Stomach (tissue), 9 donors: ENCODE measurements around the gene SPECC1. TPM values are rescaled to one million over a fixed set of nuclear protein-coding genes. Genes with fewer than 3 reads are reported as not detected.
"Not testable (repeated sequence)": the region's sequence is repeated elsewhere in the genome, so short reads cannot be mapped to it uniquely, and the experiment has no call there.

Source experiments
- DNase-seq, 2 donors: peaks; one replicate each; pipeline versions ENCODE4 v3.0.0 to v3.0.0-alpha.2; 2013 to 2019
- H3K27ac ChIP-seq, 5 donors: fragments of 200-600 bp in 4 of 5; sonication (generic) in 4 of 5; one replicate each; pipeline ENCODE4 v1.5.1; 2013 to 2019; ENCODE audit warnings: mild to moderate bottlenecking in 1 of 5, moderate library complexity in 1 of 5
- H3K27me3 ChIP-seq, 3 donors: fragments of 200-600 bp; sonication (generic); one replicate each; pipeline ENCODE4 v1.5.1; 2017 to 2019; ENCODE audit warnings: mixed run types in 1 of 3
- H3K36me3 ChIP-seq, 4 donors: fragments of 200-600 bp; sonication (generic); 1 replicate in 3 of 4; 2 replicates in 1 of 4; pipeline ENCODE4 v1.5.1; 2016 to 2019
- H3K4me1 ChIP-seq, 4 donors: fragments of 200-600 bp; sonication (generic); one replicate each; pipeline ENCODE4 v1.5.1; 2016 to 2019
- H3K4me3 ChIP-seq, 4 donors: fragments of 200-600 bp; sonication (generic) in 3 of 4; one replicate each; pipeline ENCODE4 v1.5.1; 2016 to 2019; ENCODE audit warnings: mild to moderate bottlenecking in 1 of 4
- H3K9me3 ChIP-seq, 4 donors: fragments of 200-600 bp; sonication (generic); one replicate each; pipeline ENCODE4 v1.5.1; 2016 to 2019
- EP300 ChIP-seq: sonication (generic); formaldehyde crosslinking; IDR thresholded peaks from one replicate; pipeline ENCODE4 v1.6.1; 2017; ENCODE audit warnings: antibody characterized with exemption
- POLR2A ChIP-seq, 4 donors: fragments of 450-650 bp; IDR thresholded peaks; one replicate each; pipeline ENCODE4 v1.6.1; 2016; ENCODE audit warnings: antibody characterized with exemption in 4 of 4, control low read depth in 2 of 4, mild to moderate bottlenecking in 1 of 4, moderate library complexity in 1 of 4
- POLR2AphosphoS5 ChIP-seq, 3 donors: sonication (generic); formaldehyde crosslinking; IDR thresholded peaks; one replicate each; pipeline ENCODE4 v1.6.1; 2016; ENCODE audit warnings: antibody characterized with exemption in 3 of 3
- WGBS, 5 donors: extraction: QIAGEN DNeasy Blood & Tissue Kit in 3 of 5; methylation state at CpG; one replicate each; pipeline versions ENCODE4 v1.1.5 to v1.1.7; 2013 to 2018; 5-methylcytosine and 5-hydroxymethylcytosine counted together
- intact Hi-C: fragments of 100-400 bp; cut with DNase I; formaldehyde crosslinking; loops from one replicate; pipeline ENCODE4 v1.15.1; 2023; ENCODE audit warnings: low total_unique reads
- polyA plus RNA-seq, 3 donors: library from polyadenylated mRNA; stranded (reverse); fragments of 200-250 nt; gene quantifications; one replicate each; pipeline ENCODE4 v1.2.3, GENCODE V29; 2013
- total RNA-seq, 5 donors: library from RNA; depleted of rRNA; stranded (reverse); fragments of >200 nt; gene quantifications; one replicate each; pipeline versions ENCODE4 v1.1.0 to v1.2.3, GENCODE V29; 2014 to 2016
- TF ChIP-seq, protein P1 (sequence below), 7 experiments: fragments of 450-650 bp in 4 of 7; fragments of 200-600 bp in 3 of 7; sonication (generic) in 3 of 7; IDR thresholded peaks; one replicate each; pipeline ENCODE4 v1.5.1; 2016 to 2019; ENCODE audit warnings: antibody characterized with exemption in 7 of 7, control low read depth in 2 of 7, mild to moderate bottlenecking in 1 of 7
- donor health status: healthy with polysubstance abuse.
- donor health status: Bipolar disorder and iron deficiency.
- donor health status: healthy.

Gene SPECC1
- total and polyA plus RNA-seq, 8 donors: 12.8 to 161 (median 34.5) TPM

DNA sequence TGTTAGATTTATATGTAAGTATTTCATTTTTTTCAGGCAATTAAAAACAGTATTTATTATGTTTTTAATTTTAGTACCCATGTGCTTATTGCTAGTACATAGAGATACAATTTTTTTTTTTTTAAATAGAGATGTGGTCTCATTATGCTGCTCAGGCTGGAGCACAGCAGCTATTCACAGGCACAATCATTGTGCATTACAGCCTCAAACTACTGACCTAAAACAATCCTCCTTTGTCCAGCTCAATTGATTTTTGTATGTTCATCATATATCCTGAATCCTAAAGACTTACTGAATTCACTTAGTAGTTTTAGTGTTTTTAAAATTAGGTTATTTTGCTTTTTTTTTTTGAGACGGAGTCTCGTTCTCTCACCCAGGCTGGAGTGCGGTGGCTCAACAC is 26.3 kb downstream of the SPECC1 start:
- Histone ChIP-seq H3K27me3 (no peaks in the 10 kb centered on the region), H3K9me3 (no peaks in the 10 kb centered on the region), H3K4me1 (no peaks in the 10 kb centered on the region), H3K4me3 (no peak overlapping the region), H3K36me3 (no peaks in the 10 kb centered on the region), H3K27ac (no peak overlapping the region)
- TF ChIP-seq POLR2AphosphoS5 (IDR thresholded peaks at IDR 0.05) (no peak), EP300 (no peak)
- 93 to 98% (median 97%) methylated on average over 3 of the region's 3 CpGs for WGBS, 5 donors
- intact Hi-C loops: no loop called here
- DNase-seq: no peak

DNA sequence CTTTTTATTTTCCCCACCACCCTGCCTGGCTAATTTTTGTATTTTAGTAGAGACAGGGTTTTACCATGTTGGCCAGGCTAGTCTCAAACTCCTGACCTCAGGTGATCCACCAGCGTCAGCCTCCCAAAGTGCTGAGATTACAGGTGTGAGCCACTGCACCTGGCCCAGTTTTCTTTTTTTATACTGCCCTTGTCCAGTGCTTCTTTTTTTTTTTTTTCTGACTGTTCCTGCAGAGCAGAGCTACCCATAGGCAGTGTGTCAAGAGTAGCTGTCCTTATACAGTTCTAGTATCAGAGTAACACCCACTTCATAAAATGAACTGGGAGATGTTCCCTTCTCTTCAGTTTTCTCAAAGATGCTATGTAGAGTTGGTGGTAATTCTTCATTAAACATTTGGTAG is 28.1 kb downstream of the SPECC1 start:
- WGBS, 5 donors: 33 to 62% (median 48%) methylated on average over 1 of the region's 1 CpG
- intact Hi-C loops, DNase-seq: not testable (repeated sequence)

DNA sequence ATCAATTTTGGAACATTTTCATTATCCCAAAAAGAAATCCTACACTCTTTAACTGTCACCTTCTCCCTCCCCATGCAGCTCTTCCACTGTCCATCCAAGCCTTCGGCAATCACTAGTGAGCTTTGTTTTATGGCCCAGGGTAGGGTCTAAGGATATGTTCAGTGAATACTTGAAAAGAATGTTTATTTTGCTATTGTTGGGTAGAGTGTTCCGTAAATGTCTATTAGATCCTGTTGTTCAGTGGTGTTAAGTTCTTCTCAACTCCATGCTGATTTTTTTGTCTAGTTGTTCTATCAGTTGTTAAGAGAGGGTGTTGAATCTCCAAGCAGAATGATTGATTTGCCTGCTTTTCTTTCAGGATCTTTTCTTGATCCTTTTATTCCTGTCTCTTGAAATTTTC is 29.9 kb downstream of the SPECC1 start:
- no peak overlapping the region for H3K4me3 ChIP-seq
- no peaks in the 10 kb centered on the region for H3K4me1 ChIP-seq
- H3K36me3 ChIP-seq: no peaks in the 10 kb centered on the region
- H3K9me3 ChIP-seq: no peaks in the 10 kb centered on the region
- intact Hi-C loops: no loop called here
- no peaks in the 10 kb centered on the region for H3K27me3 ChIP-seq
- no peak for TF ChIP-seq POLR2A (IDR thresholded peaks at IDR 0.05)
- TF ChIP-seq POLR2AphosphoS5 (IDR thresholded peaks at IDR 0.05): no peak
- no peak for DNase-seq
- H3K27ac ChIP-seq: no peak overlapping the region
- WGBS, 5 donors: 78 to 92% (median 79%) methylated on average over 2 of the region's 2 CpGs

More for the DNA sequence above, 28.1 kb downstream of the SPECC1 start:
- H3K36me3 ChIP-seq, H3K4me3 ChIP-seq, H3K27me3 ChIP-seq, H3K9me3 ChIP-seq, H3K4me1 ChIP-seq, H3K27ac ChIP-seq: not testable (repeated sequence)

DNA sequence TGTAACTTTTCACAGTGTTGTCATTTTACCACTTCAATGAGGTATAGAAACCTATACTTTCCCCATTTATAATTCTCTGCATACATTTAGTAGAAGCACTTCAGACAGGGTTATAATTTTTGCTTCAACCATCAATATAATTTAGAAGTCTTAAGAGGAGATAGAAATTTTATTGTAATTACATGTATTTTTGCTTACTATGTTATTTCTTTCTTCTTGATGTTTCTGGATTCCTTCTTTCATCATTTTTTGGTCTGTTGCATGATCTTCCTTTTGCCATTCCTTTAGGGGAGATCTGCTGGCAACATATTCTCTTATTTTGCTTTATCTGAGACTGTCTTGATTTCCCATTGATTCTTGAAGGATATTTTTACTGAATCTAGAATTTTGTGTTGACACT is 31.1 kb downstream of the SPECC1 start:
- intact Hi-C loops: no loop called here

DNA sequence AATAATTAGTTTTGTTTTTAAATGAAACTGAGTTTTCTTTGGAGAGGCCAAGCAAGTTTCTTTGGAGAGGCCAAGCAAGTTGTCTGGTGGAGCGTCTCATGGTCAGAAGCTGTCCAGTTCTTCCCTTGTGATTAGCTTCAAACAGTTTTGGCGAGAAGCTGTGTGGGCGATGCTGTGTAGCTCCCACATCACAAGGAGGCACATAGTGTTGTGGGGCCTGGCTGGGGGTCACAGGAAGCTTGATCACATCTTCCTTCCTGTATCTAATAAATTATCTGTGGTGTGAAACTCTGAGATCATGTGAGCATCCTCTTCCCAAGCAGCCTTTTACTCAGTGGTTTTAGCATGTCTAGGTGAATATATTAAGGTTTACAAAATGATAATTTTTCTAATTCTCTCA is 33.9 kb downstream of the SPECC1 start:
- no peak for TF ChIP-seq EP300
- no peak for TF ChIP-seq POLR2A (IDR thresholded peaks at IDR 0.05)
- TF ChIP-seq, protein P1, sequence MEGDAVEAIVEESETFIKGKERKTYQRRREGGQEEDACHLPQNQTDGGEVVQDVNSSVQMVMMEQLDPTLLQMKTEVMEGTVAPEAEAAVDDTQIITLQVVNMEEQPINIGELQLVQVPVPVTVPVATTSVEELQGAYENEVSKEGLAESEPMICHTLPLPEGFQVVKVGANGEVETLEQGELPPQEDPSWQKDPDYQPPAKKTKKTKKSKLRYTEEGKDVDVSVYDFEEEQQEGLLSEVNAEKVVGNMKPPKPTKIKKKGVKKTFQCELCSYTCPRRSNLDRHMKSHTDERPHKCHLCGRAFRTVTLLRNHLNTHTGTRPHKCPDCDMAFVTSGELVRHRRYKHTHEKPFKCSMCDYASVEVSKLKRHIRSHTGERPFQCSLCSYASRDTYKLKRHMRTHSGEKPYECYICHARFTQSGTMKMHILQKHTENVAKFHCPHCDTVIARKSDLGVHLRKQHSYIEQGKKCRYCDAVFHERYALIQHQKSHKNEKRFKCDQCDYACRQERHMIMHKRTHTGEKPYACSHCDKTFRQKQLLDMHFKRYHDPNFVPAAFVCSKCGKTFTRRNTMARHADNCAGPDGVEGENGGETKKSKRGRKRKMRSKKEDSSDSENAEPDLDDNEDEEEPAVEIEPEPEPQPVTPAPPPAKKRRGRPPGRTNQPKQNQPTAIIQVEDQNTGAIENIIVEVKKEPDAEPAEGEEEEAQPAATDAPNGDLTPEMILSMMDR (IDR thresholded peaks at IDR 0.05): no peak
- TF ChIP-seq POLR2AphosphoS5 (IDR thresholded peaks at IDR 0.05): no peak
- Histone ChIP-seq H3K36me3 (no peaks in the 10 kb centered on the region), H3K9me3 (no peaks in the 10 kb centered on the region), H3K27ac (no peak overlapping the region), H3K4me3 (no peak overlapping the region), H3K27me3 (no peaks in the 10 kb centered on the region), H3K4me1 (no peaks in the 10 kb centered on the region)
- 74 to 91% (median 89%) methylated on average over 3 of the region's 3 CpGs for WGBS, 5 donors
- DNase-seq: no peak
- intact Hi-C loops: no loop called here

More for the DNA sequence above, 31.1 kb downstream of the SPECC1 start:
- no peaks in the 10 kb centered on the region for H3K4me1 ChIP-seq
- H3K27ac ChIP-seq: no peak overlapping the region
- no peaks in the 10 kb centered on the region for H3K36me3 ChIP-seq
- H3K4me3 ChIP-seq: no peak overlapping the region
- no peaks in the 10 kb centered on the region for H3K9me3 ChIP-seq
- no peak for DNase-seq
- no peak for TF ChIP-seq POLR2AphosphoS5 (IDR thresholded peaks at IDR 0.05)
- no peak for TF ChIP-seq POLR2A (IDR thresholded peaks at IDR 0.05)
- TF ChIP-seq, protein P1 (IDR thresholded peaks at IDR 0.05): no peak
- TF ChIP-seq EP300: no peak
- no peaks in the 10 kb centered on the region for H3K27me3 ChIP-seq

DNA sequence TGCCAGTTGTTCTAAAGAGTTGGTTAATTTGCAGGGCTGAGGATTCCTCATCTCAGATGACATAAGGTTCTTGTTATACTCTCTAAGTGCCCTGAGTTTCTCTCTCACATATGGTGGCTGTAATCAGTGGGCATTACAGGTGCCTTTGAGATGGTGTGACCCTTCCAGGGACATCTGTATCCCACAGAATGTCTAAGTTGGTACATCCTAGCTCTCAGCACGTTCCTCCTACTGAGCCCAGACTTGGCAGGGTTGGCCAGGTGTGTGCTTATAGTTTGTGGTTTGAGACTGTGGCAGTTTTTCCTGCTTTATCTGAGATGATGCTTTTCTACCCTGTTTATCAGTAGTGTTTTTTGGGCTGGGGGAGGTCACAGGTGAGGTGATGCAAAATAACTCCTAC is 36.3 kb downstream of the SPECC1 start:
- Histone ChIP-seq H3K4me1 (no peaks in the 10 kb centered on the region), H3K36me3 (no peaks in the 10 kb centered on the region), H3K27ac (no peak overlapping the region), H3K9me3 (no peaks in the 10 kb centered on the region), H3K27me3 (no peaks in the 10 kb centered on the region), H3K4me3 (no peak overlapping the region)
- intact Hi-C loops: no loop called here
- no peak for DNase-seq
- TF ChIP-seq POLR2A (IDR thresholded peaks at IDR 0.05) (no peak), EP300 (no peak), POLR2AphosphoS5 (IDR thresholded peaks at IDR 0.05) (no peak)
- TF ChIP-seq, protein P1 (IDR thresholded peaks at IDR 0.05): no peak
- 11 to 67% (median 35%) methylated on average over 1 of the region's 1 CpG for WGBS, 5 donors
